CD4-positive, alpha-beta T cell treated with Interleukin-10 for 1 hour (primary cell): ENCODE results near the gene FAAP100.

Source experiments
- DNase-seq: peaks from one replicate; pipeline ENCODE4 v3.0.0-alpha.2; 2020

The FAAP100 gene

DNA sequence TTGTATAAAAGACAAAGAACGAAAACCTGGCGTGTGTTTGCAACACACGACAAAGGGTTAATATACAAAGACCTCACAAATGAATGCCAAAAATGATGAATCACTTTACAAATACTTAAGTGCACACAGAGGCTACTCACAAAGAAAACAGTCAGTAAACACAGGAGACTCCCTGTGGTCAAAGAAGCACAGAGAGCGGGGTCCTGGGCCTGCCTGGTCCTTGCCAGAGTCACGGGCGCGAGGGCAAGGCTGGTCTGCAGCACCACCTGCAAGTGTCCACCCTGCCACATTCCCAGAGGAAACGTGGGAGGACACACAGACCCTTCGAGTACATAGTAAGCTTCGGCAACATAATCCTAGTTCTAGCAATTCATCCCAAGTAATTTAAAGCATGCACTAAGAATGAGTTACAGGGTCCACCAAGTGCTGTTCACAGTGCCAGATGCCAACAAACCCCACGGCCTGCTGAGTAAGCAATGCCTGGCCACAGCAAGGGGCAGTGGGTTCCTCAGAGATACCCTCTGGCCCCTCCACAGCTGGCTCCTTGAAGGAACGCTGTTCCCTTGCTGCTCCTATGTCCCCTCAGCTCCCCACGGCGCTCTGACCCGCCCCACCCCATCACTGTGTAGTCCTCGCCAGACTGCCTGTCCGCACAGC lies 24.6 kb upstream of the FAAP100 start:
- DNase-seq = no peak

DNA sequence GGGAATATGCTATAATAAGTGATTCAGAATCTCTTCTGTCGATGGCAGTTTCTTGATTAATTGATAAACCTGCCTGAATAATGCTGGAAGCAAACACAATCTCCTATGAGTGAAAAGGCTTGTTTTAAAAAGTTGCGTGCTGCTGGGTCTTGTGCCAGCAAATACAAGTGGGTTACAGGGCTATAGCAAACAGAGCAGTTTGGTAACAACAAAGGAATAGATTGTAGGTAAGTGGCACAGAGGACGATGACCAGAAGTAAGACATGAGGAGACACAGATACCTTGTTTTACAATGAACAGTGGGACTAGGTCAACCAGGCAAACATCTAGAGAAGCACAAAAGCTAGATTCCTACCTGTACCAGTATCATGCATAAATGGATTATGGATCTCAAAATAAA lies 23.7 kb upstream of the FAAP100 start:
- DNase-seq = no peak

DNA sequence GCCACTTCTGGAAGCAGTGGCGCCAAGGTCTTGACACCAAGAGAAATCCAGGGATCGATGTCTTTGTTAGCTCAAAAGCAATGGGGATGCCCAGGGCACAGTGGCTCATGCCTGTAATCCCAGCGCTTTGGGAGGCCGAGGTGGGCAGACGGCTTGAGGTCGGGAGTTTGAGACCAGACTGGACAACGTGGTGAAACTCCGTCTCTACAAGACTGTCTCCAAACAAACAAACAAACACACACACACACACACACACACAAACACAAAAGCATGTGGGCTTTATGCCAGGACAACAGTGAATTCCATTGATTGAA lies 22.4 kb upstream of the FAAP100 start:
- no peak for DNase-seq

DNA sequence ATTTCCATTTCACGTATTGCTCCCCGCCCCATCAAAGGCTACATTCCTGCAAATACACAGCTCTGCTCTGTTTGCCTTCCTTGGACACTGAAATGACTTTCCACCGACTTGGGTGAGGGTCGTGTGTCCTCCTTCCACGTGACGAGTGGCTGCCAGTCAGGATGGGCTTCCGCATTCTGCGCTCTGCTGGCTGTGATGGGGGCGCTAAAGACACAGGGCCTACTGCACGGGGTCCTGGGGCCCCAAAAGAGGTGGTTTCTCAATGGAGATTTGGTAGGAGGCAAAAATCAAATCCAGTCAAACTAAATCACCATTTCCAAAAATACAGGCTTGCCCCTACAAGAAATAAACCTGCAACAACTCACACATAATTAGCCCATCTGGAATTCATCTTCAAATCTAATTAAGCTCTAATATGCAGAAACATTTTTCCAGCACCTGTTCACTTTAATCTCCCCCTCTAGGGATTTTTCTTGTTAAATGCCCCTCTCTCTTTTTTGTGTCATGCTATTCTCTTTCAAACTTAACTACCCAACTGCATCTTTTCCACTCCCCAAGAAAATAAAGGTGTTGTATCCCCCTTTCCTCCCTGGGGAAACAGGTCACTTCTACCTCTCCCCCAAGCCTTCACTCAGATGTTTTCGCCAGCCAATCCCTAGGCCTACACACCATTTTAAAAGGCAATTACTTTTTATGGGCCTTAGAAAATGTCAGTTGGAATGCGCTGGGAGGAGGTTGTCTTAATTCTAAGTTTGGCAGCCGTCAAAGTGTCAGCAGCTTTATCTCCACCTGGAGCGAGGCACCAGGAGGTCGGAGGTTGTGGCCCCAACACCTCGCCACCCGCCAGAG lies 21.9 kb upstream of the FAAP100 start:
- no peak for DNase-seq

DNA sequence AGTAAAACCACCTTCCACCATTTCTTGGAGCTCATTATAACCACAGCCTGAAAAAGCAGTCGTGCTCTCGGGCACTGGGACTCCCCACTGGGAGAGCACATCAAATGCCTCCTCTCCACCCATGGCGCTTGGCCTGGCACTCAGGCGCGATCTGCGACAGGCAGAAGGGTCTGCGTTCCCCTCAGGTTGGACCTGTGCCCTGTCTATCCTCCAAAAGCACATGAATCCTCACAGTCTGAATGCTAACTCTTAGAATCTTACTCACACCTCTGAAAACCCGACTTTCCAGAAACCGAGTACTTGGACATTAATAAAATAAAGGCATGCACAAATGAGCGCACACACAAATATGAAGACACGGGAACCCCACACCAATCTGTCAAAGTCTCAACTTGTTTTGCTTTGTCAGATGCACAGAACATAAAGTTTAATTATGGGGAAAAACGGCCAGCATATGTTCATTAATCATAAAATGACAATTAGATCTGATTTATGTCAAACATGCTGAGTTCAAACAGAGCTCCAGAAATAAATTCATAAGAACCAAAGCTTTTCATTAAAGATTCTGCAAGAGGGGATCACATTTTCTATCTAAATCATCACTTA lies 20.5 kb upstream of the FAAP100 start:
- DNase-seq = no peak

DNA sequence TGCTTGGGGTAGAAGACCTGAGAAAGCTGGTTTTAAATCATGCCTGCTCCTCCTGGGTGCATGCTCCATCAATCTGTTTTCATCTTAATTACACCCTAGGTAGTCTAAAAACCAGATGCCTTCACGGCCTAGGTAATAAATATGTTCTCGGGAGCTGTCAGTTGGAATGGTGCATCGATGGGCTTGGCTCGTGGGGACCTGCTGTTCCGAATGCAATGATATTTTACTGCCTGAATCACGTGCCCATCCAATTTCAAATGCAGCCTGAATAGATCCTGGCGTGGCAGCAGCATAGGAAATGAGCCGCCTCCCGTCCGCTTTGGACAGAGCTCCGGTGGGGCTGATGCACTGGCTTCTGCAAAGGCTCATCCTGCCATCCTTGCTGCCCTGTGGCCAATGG lies 18.8 kb upstream of the FAAP100 start:
- DNase-seq = no peak

DNA sequence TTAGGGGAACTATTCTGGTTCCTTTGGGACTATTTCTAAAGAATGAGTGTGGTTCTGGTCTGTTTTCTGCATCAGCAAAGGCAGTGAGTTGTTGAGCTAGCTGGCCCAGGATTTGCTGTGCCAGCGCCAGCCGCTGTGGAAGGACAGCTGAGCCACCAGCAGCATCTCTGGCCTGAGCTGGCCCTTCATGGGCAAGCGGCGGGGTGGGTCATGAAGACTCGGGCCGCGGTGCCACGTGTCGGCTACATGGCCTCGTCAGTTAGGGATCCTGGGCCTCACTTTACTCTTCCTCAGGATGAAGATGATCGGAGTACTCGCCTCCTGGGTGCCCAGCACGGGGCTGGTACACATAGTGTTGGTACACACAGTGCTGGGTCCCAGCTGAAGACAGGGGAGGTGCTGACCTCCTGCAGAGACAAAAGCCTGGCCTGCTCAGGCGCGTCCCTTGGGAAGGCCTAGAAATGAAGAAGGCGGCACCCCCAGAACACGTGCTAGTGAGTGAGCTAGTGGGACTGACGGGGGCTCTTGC lies 17.9 kb upstream of the FAAP100 start:
- no peak for DNase-seq

DNA sequence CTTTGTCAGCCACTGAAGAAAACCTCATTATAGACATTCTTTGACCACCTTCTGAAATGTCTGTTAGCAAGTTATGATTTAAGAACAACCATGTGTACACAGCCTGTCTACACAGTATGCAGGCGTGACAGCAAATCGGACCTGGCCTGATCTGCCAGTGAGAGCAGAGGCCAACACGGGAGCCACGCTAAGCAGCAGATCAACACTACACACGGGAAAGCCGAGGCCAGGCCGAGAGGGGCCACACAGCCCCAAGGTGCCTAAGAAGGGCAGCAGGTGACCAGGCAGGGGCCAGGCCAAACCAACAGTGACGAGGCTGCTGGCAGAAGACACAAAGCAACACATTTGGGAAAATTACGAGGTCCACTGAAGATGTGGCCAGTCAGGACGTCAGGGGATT lies 16.3 kb upstream of the FAAP100 start:
- no peak for DNase-seq

DNA sequence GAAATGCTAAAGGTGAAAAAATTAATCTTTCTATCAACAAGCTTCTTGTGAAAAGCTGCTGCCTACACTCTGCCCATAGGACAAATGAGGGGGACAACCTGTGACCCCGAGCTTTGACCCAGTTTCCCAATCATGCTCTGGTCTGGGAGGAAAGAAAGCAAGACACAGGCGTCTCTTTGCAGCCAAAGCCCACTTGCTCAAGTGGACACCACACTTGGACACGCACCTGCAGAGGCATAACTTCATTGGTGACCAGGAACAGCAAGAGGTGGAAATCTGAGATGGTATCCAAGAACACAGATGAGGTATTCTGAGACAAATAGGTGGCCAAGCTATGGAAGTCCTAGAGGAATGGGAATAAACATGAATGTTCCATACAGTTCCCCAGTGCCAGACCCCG lies 15.0 kb upstream of the FAAP100 start:
- DNase-seq = no peak

DNA sequence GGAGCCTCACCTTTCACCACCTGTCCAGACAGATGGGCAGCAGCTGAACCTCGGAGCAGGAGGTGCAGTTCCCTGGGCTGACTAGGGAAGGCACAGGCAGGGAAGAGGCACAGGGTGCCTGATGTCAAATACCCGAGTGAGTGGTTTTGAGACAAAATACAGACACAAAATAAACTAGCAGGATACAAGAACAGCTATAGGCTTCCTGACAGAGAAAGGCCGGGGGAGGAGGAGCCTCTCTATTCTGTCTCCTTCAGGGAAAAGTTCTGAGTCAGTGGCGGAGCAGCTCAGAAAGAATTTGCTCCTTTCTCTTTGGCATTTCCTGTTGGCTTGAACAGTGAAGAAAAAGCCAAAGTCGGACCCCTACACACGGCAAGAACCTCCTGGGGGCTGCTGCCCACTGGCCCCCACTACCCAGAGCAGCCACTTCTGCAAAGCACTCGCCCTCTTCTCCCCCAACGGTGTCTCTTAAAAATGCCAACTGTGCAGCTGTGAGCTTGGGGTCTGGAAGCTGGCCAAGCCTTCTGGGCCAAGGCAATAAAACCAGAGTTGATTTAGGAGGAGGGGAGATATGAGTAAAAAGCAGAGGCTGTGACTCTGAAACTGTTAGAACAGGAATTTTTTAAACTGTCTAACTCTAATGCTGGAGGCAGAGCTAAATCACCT lies 14.4 kb upstream of the FAAP100 start:
- no peak for DNase-seq

DNA sequence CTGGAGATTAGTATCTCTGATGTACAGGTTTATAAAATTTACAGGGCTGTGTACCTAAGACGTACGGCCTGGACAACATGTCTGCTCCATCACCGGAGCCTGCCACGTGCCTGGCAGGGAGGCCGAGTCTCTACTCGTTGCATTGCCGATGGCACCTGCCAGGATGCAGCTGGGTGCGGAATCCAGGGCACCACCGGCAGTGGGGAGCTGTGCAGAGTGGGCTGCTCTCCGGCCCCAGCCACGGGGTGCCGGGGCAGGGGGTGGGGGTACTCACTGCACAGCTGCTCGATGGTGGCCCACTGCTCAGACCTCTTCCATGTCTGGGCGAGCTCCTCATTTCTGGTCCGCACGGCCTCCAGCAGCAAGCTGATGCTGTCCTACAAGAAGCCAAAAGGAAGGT lies 13.1 kb upstream of the FAAP100 start:
- no peak for DNase-seq

DNA sequence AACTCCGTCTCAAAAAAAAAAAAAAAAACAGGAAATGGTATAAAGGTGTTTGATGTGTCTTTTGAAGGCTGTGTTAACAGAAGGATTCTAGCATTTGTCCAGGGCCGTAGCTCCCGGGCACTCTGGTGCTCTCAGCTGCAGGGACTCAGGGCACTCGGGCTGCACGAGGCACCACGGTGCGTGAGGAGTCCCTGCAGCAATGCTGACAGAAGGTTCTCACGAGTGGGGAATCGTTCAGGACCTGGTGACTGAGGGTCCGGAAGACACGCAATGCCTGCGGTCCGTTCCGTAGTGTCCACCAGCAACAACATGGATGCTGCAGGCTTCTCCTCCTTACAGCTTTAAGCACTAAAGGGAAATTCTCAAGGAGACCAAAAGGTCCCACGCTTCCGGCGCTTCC lies 12.6 kb upstream of the FAAP100 start:
- DNase-seq = no peak

DNA sequence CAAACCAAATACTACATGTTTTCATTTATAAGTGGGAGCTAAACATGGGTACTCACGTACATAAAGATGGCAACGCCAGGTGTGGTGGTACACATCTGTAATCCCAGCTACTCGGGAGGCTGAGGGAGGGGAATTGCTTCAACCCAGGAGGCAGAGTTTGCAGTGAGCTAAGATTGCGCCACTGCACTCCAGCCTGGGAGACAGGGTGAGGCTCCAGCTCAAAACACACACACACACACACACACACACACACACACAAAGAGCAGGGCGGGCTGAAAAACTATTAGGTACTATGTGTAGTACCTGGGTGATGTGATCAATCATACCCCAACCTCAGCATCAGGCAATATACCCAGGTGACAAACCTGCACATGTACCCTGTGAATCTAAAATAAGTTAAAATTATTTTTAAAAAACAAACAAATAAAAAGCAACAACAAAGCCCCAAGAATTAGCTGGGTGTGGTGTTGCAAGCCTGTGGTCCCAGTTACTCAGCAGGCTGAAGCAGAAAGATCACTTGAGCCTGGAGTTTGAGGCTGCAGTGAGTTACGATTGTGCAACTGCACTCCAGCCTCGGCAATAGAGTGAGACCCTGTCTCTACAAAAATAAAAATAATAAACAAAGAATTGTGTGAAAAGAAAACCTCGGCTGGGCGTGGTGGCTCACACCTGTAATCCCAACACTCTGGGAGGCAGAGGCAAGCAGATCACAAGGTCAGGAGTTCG lies 11.9 kb upstream of the FAAP100 start:
- no peak for DNase-seq

DNA sequence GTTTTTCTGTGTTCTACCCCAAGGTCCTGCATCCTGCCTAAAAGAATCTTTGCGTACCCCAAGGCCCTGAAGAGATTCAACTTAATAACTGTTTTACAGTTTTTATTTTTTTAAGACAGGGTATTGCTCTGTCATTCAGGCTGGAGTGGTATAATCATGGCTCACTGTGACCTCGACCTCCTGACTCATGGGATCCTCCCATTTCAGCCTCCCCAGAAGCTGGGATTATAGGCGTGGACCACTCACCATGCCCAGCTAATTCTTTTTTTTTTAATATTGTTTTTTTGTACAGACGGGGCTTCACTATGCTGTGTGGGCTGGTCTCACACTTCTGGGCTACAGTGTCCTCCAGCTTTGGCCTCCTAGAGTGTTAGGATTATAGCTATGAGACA lies 9.3 kb upstream of the FAAP100 start:
- DNase-seq = no peak

DNA sequence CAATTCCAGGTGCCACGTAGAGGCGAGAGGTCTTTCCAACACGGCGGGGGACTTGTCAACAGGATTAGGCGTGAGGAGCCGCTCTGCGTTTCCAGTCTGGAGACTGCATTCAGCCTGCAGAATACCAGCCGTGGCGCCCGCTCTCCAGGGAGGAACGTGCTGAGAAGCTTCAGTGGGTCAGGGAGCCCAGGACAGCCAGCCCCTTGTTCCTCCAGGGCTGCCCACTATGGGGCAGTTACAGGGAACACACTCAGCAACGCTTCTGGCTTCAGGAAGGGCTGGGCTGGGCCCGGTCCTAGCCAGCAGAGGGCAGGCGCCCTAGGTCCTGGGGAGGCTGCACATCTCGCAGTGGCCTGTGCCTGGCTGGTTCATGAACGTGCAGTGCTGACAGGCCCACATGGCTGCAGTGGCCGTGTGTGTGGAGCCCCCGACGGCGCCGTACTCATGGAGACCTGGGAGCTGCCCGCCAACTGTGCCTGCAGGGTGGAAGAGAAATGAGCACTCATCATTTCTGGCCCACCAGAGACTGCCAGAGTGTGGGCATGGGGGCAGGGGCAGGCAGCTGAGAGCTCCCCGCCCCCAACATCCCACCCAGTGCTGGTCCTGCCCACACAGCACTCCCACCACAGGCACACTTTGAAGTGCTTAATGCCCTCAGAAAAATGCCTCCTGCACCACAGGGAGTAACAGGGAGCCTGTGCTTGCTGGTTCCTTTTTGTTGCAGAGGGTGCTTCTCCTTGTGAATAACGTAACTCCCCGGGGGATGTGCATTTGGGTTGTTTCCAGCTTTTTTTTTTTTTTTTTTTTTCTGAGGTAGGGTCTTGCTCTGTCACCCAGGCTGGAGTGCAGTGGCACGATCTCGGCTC lies 7.0 kb upstream of the FAAP100 start:
- no peak for DNase-seq

DNA sequence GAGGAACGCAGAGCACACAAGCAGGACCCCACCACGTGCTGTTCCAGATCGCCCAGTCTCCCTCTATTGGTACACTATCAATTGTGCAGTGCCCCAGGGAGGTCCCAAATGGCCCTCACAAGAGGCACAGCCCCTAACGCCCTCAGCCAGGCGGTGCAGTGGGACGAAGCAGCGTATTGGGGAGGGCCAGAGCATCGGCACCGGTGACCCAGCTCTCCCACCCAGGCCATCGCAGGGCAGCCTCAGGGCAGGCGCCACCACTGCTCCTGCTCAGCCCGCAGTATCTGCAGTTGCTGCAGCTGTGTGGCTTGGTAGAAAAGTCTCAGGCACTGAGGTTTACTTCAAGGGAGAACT lies 5.9 kb upstream of the FAAP100 start:
- DNase-seq = no peak

DNA sequence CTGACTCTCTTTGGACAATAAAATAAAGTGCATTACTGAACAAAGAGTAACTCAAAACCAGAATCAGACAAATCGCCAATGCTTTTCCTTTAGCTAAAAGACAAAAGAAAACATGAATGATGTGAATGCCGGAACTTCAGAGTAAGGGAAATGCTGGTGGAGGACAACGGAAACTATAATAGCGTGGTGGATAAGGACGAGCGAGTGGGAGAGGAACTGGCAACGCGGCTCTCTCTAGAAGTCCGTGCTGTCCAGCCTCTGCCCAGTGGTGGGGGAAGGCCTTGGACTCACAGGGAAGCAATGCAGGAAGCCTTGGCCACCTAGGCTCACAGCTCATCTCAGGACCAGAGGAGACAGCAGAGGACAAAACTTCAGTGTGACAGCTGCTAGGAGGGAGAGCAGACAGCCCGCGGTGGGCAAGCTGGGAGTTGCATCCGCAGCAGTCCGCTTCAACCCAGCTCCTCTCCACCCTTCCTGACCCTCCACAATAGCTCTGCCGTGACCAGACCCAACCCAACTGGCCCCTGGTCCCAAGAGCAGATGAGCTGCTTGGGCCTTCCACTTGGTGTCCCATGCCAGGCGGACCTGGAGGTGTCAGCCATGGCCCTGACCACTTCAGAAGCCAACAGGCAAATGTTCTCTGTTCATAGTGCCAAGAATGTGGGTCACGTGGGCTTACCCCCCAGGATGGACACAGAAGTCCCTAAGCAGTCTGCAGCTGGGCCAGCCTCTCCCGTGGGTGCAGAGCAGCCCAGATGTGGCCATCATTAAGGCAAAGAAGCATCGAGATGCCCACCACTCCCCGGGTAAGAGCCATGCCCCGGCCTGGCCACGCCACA lies 5.3 kb upstream of the FAAP100 start:
- no peak for DNase-seq

DNA sequence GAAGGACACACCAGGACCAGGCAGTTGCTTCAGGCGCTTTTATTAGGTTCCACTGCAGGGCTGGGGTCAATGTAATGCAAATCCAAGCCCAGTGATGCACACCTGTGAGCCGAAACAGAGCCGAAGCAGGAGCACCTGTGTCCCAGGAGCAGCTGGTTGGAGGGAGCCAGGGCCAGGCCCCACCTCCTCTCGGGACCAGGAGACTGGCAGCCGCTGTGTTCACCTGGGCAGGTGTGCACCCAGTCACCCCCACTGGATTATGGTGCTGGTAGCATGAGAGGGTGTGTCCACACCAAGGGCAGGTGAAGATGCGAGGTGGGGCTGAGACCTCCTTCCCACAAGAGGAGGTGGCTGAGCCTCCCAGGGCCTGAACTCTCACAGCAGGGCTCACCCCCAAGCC lies 4.7 kb upstream of the FAAP100 start:
- no peak for DNase-seq

DNA sequence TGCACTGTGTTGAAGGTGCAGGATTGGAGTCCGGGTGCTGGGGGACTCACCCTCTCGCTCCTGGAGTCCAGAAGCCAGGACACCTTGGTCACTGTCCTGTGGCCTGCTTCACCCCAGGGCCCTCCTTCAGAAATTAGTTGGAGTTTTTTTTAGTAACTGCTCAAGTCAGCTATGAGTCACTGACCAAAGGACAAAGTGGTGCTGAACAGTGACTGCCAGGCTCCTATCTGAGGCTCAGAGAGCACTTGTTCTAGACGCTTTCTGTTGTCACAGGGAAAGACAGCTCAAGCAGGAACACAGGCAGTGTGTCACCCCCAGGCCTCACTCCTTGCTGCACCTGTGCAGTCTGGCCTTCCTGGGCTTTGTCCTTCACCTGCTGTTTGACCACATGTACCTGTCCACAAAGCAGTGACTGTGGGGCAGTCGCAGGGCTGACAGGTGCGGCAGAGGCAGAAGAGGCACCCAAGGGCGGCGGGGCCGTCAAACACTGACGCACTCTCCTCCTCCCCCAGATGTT lies 4.1 kb upstream of the FAAP100 start:
- DNase-seq = no peak

DNA sequence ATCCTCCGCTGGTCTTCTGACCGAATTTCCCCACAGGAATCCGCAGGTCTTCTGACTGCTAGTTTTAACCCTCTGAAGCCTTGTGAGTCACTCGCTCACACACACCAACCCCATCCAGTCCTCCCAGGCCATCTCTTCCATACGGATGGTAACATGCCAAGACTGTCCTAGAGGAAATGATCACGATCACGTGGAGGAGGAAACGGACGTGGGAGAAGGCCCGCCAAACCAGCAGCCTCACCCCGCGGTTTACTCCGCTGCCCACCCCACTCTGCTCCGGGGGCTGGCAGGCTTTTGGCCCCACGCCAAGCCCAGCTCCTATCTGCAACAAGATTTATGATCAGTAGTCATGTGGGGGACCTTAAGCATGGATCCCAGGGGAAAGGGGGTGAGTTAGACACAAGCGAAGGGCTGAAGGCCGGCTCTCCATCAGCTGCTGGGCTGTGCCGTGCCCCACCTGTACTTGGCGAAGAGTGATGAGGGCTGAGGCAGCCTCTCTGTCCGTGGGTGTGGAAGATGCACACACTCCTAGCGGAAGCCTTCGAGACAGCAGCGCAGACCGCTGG lies 1.5 kb upstream of the FAAP100 start:
- no peak for DNase-seq
